Activated naive CD4-positive, alpha-beta T cell treated with anti-CD3 and anti-CD28 coated beads for 36 hours (primary cell): ENCODE results near the gene NOL3. TPM values are rescaled to one million over a fixed set of nuclear protein-coding genes. Genes with fewer than 3 reads are reported as not detected.

Experiments used
- CTCF ChIA-PET: fragments of 350-600 bp; sonication (Branson Sonifier 250); formaldehyde crosslinking; loops from one replicate; lab custom pipeline; 2021; ENCODE audit warnings: antibody characterized with exemption; lab: Charles Lee
- DNase-seq: peaks from one replicate; pipeline ENCODE4 v3.0.0-alpha.2; 2020
- H3K27ac Mint-ChIP-seq: one replicate; pipeline ENCODE4 v1.8.0; 2021; ENCODE audit warnings: mild to moderate bottlenecking, mixed read lengths
- H3K27me3 Mint-ChIP-seq: one replicate; pipeline ENCODE4 v1.8.0; 2021; ENCODE audit warnings: low read depth, mixed read lengths
- H3K36me3 Mint-ChIP-seq: one replicate; pipeline ENCODE4 v1.8.0; 2021; ENCODE audit warnings: low read depth, mixed read lengths
- H3K4me1 Mint-ChIP-seq: one replicate; pipeline ENCODE4 v1.8.0; 2021; ENCODE audit warnings: low read depth, mixed read lengths
- H3K4me3 Mint-ChIP-seq: one replicate; pipeline ENCODE4 v1.8.0; 2021; ENCODE audit warnings: mild to moderate bottlenecking, moderate library complexity, mixed read lengths
- H3K9me3 Mint-ChIP-seq: one replicate; pipeline ENCODE4 v1.8.0; 2021; ENCODE audit warnings: mixed read lengths
- intact Hi-C: fragments of 100-400 bp; cut with micrococcal nuclease; formaldehyde crosslinking; loops from one replicate; pipeline ENCODE4 v1.15.1; 2023
- total RNA-seq, 2 experiments: library from RNA; stranded (reverse); gene quantifications; one replicate each; pipeline ENCODE4 v1.2.3, GENCODE V29; 2021

Gene NOL3
- total RNA-seq, 2 experiments from 2014 or later, result 3.8 to 4.4 TPM

DNA sequence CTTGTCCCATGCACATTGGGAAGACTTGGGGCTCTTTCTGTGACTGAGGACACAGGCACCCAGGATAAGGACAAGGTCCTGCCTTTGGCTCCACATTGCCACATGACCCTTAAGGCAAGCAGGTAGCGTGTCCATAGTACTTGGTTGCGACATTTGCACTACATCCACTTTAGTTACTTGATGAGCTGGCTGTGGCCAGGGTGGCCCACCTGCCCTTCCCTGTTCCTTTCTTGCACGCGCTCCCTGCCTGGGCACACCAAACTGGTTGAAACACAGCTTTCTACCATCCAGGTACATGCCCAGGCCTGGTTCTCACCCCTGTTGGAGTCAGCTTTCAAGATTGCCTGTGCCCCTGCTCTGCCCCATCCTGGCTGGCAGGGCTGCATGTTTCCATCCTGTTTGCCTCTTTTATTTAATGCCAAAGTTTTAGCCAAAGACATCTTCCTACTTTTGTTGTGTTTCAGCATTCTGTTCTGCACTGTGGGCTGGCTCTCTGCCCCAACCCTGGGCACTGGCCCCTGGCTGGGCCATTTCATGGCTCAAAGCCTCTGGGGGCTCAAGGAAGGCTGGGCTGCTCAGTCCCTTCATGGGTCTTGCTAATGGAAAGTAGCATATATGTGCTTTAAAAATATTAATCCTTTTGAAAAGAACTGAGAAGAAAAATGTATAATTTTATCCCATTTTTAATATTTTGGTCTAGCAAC is 22.7 kb upstream of the NOL3 start:
- H3K36me3 Mint-ChIP-seq, result peaks cover 51% of the 10 kb centered on the region
- peaks cover 3% of the 10 kb centered on the region for H3K27me3 Mint-ChIP-seq
- H3K9me3 Mint-ChIP-seq, result no peaks in the 10 kb centered on the region
- no peak for DNase-seq
- no peak overlapping the region for H3K4me3 Mint-ChIP-seq
- intact Hi-C loops, result no loop called here
- H3K4me1 Mint-ChIP-seq, result peaks cover 5% of the 10 kb centered on the region
- H3K27ac Mint-ChIP-seq, result no peak overlapping the region
- CTCF ChIA-PET, result no interaction called here

DNA sequence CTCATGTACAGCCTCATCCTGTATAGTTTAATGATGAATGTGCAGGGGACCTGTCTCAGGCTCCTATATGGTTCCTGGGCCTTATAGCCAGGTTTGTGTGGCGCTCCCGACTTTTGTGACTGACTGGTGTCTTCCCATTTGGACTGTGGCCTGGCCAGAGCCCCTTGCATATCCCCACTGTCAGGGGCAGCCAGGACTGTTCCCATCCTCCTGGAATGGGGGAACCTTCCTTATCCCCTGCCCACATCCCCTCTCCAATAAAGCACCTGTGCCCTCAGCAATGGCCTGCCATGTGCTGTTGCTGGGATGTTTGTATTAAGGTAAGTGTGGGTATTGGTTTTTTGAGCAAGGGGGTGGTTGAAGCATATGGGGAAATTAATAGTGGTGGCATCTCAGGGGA is 22.1 kb upstream of the NOL3 start:
- no peak overlapping the region for H3K27ac Mint-ChIP-seq
- peaks cover 8% of the 10 kb centered on the region for H3K4me1 Mint-ChIP-seq
- peaks cover 6% of the 10 kb centered on the region for H3K27me3 Mint-ChIP-seq
- peaks cover 47% of the 10 kb centered on the region for H3K36me3 Mint-ChIP-seq
- CTCF ChIA-PET, result no interaction called here
- H3K9me3 Mint-ChIP-seq, result no peaks in the 10 kb centered on the region
- DNase-seq, result no peak
- intact Hi-C loops, result no loop called here
- no peak overlapping the region for H3K4me3 Mint-ChIP-seq

DNA sequence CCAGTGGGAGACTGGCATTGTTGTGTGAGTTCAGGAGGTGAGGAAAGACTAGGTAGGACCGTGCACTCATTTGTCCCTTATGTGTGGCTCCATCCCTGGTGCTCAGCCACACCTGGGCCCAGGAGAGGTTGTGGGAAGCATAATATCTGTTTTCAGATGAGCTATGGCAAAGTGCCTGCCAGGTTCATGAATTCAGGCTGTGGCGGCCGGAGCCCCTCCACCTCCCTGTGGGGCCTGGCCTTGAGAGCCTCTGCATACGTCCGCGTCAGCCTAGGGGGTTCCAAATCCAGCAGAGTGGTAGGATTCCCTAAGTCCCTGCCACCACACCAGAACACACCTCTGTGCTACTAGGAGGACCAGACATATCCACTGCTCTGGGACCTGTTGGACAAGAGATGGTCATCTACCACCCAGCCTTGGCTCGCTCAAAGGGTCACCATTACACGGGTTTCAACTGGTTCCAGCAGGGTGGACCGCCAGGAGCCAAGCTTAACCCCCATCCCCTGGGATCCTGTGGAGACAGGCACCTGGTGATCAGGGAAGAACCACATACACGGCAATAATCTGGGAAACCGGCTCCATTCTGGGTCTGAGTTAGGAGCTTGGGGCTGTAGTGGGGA is 21.6 kb upstream of the NOL3 start:
- intact Hi-C loops, result no loop called here
- no peak overlapping the region for H3K4me3 Mint-ChIP-seq
- peaks cover 8% of the 10 kb centered on the region for H3K4me1 Mint-ChIP-seq
- H3K9me3 Mint-ChIP-seq, result no peaks in the 10 kb centered on the region
- H3K27ac Mint-ChIP-seq, result no peak overlapping the region
- peaks cover 6% of the 10 kb centered on the region for H3K27me3 Mint-ChIP-seq
- H3K36me3 Mint-ChIP-seq, result peaks cover 44% of the 10 kb centered on the region
- no peak for DNase-seq
- CTCF ChIA-PET, result interaction anchor here (1.1 kb wide), 1 partner anchor 131 kb away, joined by 3 read pairs; no protein-coding TSS in a partner anchor

DNA sequence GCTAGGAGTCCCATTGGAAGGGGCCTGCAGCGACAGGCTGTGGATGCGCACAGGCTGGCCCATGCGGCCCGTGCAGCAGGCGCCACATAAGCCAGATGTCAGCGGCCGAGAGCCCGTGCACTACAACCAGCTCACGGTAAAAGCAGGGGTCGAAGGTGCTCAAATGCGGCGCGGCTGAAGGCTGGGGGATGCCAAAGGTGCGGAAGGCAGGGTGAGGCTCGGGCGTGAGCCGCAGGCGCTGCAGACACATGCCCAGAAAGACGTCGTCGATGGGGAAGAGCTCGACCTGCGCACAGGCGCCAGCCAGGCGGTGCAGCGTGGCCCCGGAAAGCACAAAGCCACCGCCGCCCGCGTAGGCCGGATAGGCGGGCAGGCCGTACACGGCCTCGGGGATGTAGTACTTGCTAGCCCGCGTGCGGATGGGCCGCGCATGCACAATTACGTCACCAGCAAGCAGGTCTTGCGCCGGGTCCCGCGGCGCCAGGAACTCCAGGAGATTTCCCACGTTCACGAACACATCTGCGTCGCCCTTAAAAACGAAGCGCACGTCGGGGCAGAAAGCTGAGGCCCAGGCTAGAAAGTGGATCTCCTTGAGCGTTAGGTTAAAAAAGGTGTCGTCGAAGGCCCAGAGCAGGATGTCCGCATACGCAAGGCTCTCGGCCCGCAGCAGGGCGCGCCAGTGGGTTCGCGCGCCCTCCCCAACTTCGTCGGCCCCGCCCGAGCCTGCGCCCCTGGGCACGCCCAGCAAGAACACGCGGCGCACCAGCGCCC is 20.9 kb upstream of the NOL3 start:
- peaks cover 6% of the 10 kb centered on the region for H3K27me3 Mint-ChIP-seq
- peak overlapping the region; percentile 5 for H3K4me3 Mint-ChIP-seq
- DNase-seq, result no peak
- H3K36me3 Mint-ChIP-seq, result peaks cover 38% of the 10 kb centered on the region
- no peaks in the 10 kb centered on the region for H3K9me3 Mint-ChIP-seq
- intact Hi-C loops, result loop anchor here (10.0 kb wide), 1 partner anchor 245 kb away; the partner anchor contains the start of gene TPPP3
- CTCF ChIA-PET, result interaction anchor here (1.1 kb wide), 1 partner anchor 132 kb away, joined by 3 read pairs; no protein-coding TSS in a partner anchor
- H3K27ac Mint-ChIP-seq, result no peak overlapping the region
- H3K4me1 Mint-ChIP-seq, result peaks cover 8% of the 10 kb centered on the region

DNA sequence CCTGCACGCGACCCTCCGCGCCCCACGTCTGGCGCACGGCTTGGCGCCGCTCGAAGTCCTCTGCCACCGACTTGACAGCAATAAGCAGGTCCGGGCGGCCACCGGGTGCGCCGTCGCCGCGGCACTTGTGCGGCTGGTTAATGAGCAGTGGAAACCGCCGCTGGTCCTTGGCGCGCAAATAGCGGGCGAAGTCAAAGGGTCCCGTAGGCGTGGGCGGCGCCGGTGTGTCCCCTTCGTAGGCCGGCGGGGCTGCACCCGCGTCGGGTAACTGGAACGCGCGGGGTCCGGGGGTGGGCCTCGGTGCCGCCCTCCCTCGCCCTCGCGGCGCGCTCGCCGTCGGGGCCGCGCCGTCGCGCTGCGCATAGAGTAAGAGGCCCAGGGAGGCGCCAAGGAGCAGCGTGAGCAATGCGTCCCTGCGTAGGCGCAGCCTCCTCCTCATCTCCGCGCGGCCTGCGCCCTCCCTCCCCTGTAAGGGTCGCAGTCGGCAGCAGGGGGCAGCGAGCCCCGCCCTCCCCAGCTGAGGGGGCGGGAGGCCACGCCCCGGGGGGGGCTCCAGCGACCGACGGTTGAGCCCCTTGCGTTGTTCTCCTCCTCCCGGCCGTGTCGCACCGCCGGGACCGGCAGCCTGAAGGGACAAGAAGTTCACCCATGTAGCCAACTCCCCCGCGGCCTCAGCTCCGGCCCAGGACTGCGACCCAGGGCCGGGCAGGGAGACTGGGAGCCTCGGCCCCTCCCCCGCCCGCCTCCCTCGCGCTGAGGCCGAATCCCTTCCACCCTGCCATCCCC is 20.1 kb upstream of the NOL3 start:
- H3K36me3 Mint-ChIP-seq, result peaks cover 33% of the 10 kb centered on the region
- no peaks in the 10 kb centered on the region for H3K9me3 Mint-ChIP-seq
- CTCF ChIA-PET, result interaction anchor here (0.8 to 8.7 kb wide), 4 partner anchors 10 to 134 kb away, joined by 3 to 163 read pairs (median 3); no protein-coding TSS in a partner anchor
- H3K4me1 Mint-ChIP-seq, result peaks cover 10% of the 10 kb centered on the region
- peak; percentile 51 for DNase-seq
- H3K27me3 Mint-ChIP-seq, result peaks cover 7% of the 10 kb centered on the region
- intact Hi-C loops, result loop anchor here (10.0 kb wide), 1 partner anchor 245 kb away; the partner anchor contains the start of gene TPPP3
- peak overlapping the region; percentile 54 for H3K4me3 Mint-ChIP-seq
- H3K27ac Mint-ChIP-seq, result no peak overlapping the region

DNA sequence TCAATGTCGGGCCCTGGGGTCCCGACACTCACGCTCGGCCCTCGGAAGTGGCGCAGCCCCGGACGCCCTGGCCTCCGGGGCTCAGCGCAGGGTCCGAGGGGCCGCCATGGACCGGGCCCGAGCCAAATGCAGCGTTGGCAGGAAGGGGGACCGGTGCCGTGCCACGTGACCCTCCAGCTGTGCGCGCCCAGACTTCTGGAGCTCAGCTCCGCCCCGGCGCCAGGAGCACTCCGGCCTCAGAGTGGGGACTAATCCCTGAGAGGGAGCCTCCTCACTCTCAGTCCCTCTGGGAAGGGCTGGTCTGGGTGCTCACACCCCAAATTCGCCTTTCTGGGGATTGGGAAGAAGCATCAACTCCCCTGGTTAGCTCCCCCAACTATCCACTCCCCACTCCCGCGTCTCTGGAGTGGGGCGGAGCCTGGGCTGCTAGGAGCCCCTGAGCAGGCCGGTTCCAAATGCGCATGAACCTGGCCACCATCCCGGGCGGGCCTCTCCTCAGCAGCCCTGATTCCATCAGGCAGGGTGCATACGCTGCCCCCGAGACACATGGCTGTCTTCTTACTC is 19.4 kb upstream of the NOL3 start, which contains the start of gene B3GNT9:
Gene B3GNT9, minus strand, starts transcription at position 166 of the 564 bp plus-strand sequence. CDS start 513 bp downstream, outside the sequence.
- H3K4me1 Mint-ChIP-seq, result peaks cover 13% of the 10 kb centered on the region
- peak within 1 kb of the TSS; percentile 54 for H3K4me3 Mint-ChIP-seq
- CTCF ChIA-PET, result interaction anchor here (0.5 to 8.7 kb wide), 6 partner anchors 9 to 195 kb away, joined by 3 to 163 read pairs (median 3); no protein-coding TSS in a partner anchor
- no peak for DNase-seq
- H3K36me3 Mint-ChIP-seq, result peaks cover 30% of the 10 kb centered on the region
- no peaks in the 10 kb centered on the region for H3K9me3 Mint-ChIP-seq
- intact Hi-C loops, result loop anchor here (10.0 kb wide), 1 partner anchor 244 kb away; the partner anchor contains the start of gene TPPP3
- H3K27me3 Mint-ChIP-seq, result peaks cover 8% of the 10 kb centered on the region
- no peak within 1 kb of the TSS for H3K27ac Mint-ChIP-seq

DNA sequence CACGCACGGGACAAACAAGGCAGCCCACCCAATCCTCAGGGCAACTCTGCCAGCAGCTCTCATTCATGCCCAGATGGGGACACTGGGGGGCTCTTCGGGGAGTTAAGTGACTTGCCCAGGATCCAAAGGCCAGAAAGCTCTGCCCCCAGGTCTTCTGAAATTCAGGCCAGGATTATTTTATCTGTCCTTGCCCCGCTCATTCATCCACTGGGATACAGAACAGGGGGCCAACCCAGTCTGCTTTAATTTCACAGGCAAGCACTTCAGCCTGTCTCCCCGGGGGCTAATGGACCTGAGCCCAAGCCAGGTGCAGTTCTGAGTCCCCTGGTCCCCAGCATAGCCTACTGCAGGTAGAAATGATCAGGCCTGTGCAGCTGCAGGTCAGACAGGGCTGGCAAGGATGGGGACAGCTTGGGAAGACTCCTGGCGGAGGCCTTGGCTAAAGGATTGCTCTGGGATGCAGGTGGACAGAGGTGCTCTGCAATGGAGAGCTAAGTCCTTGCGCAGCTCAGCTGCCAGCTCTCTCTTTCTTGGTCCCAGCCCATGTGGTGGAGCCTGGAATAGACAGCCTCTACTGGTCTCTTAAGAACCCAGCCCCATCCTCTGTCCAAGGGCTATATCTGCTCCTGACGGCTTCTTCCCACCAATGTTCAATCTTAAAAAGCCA is 18.8 kb upstream of the NOL3 start:
- Mint-ChIP-seq H3K9me3 (no peaks in the 10 kb centered on the region), H3K4me3 (peak overlapping the region; percentile 54), H3K27ac (no peak overlapping the region), H3K27me3 (peaks cover 8% of the 10 kb centered on the region), H3K36me3 (peaks cover 25% of the 10 kb centered on the region), H3K4me1 (peaks cover 15% of the 10 kb centered on the region)
- DNase-seq, result no peak
- intact Hi-C loops, result loop anchor here (10.0 kb wide), 1 partner anchor 243 kb away; the partner anchor contains the start of gene TPPP3
- CTCF ChIA-PET, result interaction anchor here (0.5 to 8.7 kb wide), 9 partner anchors 9 to 258 kb away, joined by 3 to 163 read pairs (median 3); no protein-coding TSS in a partner anchor

DNA sequence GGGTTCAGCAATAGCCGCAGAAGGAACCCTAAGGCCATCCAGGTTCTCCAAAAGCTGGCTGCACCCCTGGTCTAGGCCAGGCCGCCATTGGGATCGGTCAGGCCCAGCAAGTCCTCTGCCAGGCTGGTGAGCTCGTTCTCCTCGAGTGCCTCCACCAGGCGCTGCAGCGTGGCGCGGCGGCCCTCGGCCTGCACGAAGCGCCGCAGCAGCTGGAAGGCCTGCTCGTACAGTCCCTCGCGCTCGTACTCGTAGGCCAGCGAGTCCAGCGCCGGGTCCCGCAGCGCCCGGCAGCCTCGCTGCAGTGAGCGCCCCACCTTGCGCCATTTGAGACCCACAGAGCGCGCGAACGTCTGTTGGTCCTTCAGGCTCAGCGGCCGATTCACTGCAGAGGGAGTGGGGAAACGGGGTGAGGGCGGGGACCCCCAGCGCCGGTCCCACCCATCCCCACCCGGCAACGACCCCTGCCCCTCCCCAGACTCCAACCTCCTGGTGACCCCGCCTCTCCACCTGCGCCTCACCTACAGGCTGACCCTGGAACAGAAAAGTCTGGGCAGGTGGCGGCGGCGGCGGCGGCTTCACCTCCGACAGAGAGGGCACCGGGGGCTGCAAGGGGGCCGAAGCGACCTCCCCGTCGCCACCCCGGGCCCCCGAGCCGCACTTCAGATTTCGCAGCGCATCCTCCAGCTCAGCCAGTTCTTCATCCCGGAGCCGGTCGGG is 15.6 kb upstream of the NOL3 start:
- no peak for DNase-seq
- Mint-ChIP-seq H3K27me3 (peaks cover 8% of the 10 kb centered on the region), H3K4me1 (peaks cover 32% of the 10 kb centered on the region), H3K27ac (no peak overlapping the region), H3K36me3 (peaks cover 3% of the 10 kb centered on the region), H3K4me3 (peak overlapping the region; percentile 58), H3K9me3 (no peaks in the 10 kb centered on the region)
- intact Hi-C loops, result loop anchor here (1.0 to 10.0 kb wide), 5 partner anchors 136 to 240 kb away; partner anchors contain the start of gene TPPP3
- CTCF ChIA-PET, result interaction anchor here (0.6 to 8.7 kb wide), 41 partner anchors 9 to 289 kb away, joined by 3 to 163 read pairs (median 5); partner anchors contain the start of genes CES3, HSF4 and NOL3

DNA sequence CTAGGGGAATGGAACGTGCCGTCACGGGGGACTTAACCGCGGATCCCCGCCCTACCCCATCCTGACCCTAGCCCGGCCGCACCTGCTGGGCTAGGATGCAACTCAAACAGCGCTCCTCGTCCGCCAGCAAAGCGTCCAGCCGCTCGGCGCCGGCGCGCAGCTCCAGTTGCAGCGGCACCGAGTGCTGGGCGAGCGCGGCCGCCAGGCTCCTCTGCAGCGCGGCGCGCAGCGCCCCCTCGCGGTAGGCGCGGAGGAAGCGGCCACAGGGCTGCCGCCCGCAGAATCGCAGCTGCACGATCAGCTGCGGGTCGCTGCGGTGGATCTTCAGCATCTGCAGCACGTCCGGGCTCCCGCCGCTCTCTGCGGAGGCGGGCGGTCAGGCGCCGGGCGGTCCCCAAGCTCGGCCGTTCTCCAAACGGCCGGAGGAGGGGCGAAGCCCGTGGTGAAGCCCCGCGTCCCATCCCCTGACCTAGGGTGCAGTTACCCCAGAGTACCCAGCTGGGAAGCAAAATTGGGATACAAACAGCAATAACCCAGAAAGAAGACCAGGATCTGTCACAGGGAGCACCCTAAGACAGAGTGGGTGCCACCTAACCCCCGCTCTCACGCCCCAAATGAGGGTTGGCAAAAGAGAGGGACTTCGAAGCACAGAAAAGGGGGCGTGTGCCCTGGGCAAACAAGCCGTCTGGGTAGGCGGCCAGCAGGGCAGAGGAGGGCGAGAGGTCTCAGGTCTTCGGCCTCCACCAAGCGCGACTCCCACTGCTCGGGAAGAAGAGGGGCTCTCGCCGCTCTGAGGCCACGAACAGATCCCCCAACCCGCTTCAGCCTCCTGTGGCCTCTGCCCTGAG is 14.8 kb upstream of the NOL3 start:
- Mint-ChIP-seq H3K27me3 (peaks cover 8% of the 10 kb centered on the region), H3K9me3 (no peaks in the 10 kb centered on the region), H3K4me1 (peaks cover 32% of the 10 kb centered on the region), H3K27ac (no peak overlapping the region), H3K36me3 (peaks cover 3% of the 10 kb centered on the region), H3K4me3 (peak overlapping the region; percentile 58)
- CTCF ChIA-PET, result interaction anchor here (0.6 to 8.7 kb wide), 38 partner anchors 8 to 288 kb away, joined by 3 to 163 read pairs (median 5); partner anchors contain the start of genes CES3, HSF4 and NOL3
- intact Hi-C loops, result loop anchor here (1.0 to 10.0 kb wide), 5 partner anchors 137 to 239 kb away; partner anchors contain the start of gene TPPP3
- peak; percentile 76 for DNase-seq
